ENCODE results near the gene CEP83.
"Not testable (repeated sequence)": the region's sequence is repeated elsewhere in the genome, so short reads cannot be mapped to it uniquely, and the experiment has no call there.

Gene CEP83

DNA sequence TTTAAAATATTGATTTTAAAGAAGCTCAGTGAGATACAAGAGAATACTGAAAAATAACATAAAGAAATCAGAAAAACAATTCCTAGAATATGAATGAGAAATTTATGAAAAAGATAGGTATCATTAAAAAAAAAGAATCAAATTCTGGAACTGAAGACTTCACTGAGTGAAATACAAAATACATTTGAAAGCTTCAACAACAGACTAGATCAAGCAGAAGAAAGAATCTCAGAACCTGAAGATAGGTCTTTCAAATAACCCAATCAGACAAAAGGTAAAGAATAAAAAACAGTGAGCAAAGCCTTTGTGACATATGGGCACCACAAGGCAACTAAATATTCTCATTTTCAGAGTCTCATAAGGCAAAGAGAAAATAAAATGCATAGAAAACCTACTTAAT is 29.4 kb downstream of the CEP83 start:
- no peak for DNase-seq (ENCODE audit: low spot score)

GRCh38 chr12:94429633-94430032 is 30.0 kb downstream of the CEP83 start:
- DNase-seq (ENCODE audit: low spot score) = no peak

DNA sequence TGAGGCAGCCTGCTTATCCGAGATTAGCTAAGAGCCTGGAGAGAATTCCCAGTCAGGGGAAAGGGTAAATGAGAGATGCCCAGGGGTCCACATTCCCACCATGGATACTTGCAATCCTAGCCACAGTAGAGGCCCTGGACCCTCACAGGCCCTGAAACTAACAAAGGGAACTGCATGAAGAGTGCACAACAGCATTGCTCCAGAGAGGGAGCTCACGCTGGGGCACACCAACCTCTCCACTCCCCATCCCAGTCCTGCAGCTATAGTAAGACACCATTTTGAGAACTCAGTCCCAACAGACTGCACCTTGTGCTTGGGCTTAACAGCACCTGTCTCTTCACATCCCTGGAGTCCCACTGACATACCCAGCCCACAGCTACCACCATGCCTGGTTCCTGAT is 30.5 kb downstream of the CEP83 start:
- no peak for DNase-seq (ENCODE audit: low spot score)

GRCh38 chr12:94427501-94428381 is 31.9 kb downstream of the CEP83 start:
- DNase-seq (ENCODE audit: low spot score) = no peak

GRCh38 chr12:94426049-94426448 is 33.6 kb downstream of the CEP83 start:
- no peak for DNase-seq (ENCODE audit: low spot score)

DNA sequence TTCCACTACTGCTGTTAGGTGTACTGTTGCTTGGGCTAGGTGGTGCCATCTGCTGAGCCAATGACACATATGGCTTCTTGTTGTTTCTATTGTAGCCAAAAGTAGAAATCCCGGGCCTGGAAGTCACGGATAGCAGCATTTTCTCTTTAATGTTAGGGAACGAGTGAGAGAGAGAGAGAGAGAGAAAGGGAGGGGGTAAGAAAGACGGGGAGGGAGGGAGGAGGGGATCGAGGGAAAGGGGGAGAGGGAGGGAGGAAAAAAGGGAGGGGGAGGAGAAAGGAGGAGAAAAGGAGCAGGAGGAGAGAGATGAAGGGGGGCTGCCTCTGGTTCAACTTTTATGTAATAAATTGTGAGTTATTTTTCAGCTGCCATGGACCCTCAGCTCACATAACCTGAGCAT is 34.8 kb downstream of the CEP83 start:
- DNase-seq (ENCODE audit: low spot score) = not testable (repeated sequence)

DNA sequence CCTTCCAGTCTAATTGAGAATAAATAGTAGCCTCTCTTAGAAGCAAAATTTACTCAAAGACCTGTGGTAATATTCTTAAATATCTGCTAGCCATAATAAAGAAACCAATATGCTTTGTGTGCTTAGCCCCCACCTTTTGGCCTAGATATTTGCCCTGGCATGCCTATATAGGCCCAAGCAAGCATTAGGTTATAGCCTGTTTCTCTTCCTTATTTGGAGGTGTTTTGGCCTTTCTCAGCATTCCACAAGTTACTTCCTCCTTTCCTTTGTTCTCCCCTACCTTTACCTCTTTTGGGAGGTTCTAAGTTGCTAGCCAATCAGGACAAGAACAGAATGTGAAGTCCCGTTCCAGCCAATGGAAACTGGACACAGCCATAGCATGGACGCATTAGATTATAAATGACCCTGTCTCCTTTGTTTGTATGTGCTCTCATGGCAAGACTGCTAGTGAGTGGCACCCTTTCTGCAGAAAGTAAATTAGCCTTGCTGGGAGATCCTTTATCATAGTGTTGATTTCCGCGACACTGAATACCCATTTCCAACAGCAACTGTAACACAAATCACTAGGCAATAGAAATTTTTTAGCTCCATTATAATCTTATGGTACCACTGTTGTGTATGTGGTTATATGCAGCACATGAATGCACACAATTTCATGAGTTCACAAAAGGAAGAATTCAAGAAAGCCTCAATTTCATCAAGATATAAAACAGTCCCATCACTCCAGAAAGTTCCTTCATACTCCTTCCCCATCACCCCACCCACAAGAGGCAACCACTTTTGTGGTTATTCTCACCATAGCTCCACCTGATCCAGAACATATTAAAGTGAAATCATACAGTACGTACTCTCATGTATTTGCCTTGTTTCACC is 37.6 kb downstream of the CEP83 start:
- DNase-seq (ENCODE audit: low spot score) = no peak

GRCh38 chr12:94418517-94418916 is 41.1 kb downstream of the CEP83 start:
- no peak for DNase-seq (ENCODE audit: low spot score)

DNA sequence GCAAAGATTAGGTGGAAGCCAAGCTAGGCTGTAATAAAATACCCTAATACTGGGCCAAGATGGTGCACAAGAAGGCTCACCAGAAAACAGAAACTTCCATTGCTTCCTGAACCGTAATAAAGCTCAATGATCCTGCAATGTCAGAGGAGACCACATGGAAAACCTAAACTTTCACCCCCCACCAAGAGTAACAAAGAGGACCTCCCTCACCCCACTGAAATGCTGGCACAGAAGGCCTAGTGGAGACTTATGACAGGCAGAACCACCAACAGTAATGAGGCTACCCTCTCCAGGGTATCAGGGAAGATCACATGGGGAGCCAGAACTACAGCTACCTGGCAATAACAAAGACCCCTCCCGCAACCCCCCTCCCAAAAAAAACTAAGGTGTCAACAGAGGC is 43.1 kb downstream of the CEP83 start:
- no peak for DNase-seq (ENCODE audit: low spot score)

- no peak for DNase-seq (ENCODE audit: low spot score)
Measured at GRCh38 chr12:94415066-94415465, 44.6 kb downstream of the CEP83 start.

- no peak for DNase-seq (ENCODE audit: low spot score)
Measured at GRCh38 chr12:94405413-94406116, 54.1 kb downstream of the CEP83 start.

DNA sequence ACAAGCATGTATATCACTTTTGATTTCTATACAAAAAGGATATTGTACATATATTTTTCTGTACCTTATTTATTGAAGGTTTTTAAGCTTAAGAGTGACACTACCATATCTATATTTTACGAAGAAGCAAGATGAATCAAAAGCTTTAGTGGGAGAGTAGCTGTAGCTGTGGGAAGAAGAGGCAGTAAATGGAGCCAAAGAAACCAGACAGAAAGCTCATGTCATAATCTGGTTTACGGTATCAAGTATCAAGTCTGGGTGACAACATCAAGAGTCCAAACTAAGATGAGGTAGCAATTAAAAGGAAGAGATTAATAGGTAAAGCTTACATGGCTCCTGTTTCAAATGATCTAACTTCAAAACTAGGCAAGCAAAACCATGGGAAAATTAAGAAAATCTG is 54.8 kb downstream of the CEP83 start:
- no peak for DNase-seq (ENCODE audit: low spot score)

- no peak for DNase-seq (ENCODE audit: low spot score)
Measured at GRCh38 chr12:94401326-94401725, 58.3 kb downstream of the CEP83 start.

DNA sequence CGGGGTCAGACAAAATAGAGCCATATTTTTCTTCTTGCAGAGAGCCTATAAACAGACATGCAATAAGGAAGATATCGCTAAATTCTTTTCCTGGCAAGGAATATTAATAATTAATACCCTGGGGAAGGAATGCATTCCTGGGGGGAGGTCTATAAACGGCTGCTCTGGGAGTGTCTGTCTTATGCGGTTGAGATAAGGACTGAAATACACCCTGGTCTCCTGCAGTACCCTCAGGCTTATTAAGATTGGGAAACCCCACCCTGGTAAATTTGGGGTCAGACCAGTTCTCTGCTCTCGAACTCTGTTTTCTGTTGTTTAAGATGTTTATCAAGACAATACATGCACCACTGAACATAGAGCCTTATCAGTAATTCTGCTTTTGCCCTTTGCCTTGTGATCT is 61.0 kb downstream of the CEP83 start:
- not testable (repeated sequence) for DNase-seq (ENCODE audit: low spot score)

GRCh38 chr12:94397401-94397800 is 62.3 kb downstream of the CEP83 start:
- no peak for DNase-seq (ENCODE audit: low spot score)

- not testable (repeated sequence) for DNase-seq (ENCODE audit: low spot score)
Measured at GRCh38 chr12:94396014-94396413, 63.7 kb downstream of the CEP83 start.

GRCh38 chr12:94390130-94390485 is 69.6 kb downstream of the CEP83 start:
- no peak for DNase-seq (ENCODE audit: low spot score)

GRCh38 chr12:94389482-94390129 is 70.1 kb downstream of the CEP83 start:
- DNase-seq (ENCODE audit: low spot score) = not testable (repeated sequence)

- DNase-seq (ENCODE audit: low spot score) = no peak
Measured at GRCh38 chr12:94386422-94386821, 73.2 kb downstream of the CEP83 start.

- DNase-seq (ENCODE audit: low spot score) = no peak
Measured at GRCh38 chr12:94384030-94384429, 75.6 kb downstream of the CEP83 start.

DNA sequence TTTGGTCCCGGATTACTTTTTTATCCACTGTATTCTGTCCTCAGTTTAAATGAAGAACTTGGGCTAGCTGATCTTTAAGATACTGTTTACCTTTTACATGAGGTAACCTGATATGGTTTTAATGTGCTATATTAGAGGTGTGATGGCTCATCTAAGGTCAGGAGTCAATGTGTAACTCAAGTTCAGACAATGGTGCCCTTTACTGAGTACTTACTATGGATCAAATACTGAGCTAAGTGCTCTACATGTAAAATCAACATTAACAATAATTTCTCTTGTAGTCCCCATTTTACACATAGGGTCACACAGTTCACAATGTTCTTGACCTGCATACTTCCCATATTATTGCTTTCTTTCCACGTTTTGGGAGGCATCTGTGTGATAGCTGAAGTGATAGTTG is 79.2 kb downstream of the CEP83 start:
- no peak for DNase-seq (ENCODE audit: low spot score)

Data from NAMALWA (cell line).